Hippocampal formation (tissue), 2 donors: ENCODE measurements around the gene PDE2A.

Experiments used
- DNase-seq, 2 donors: peaks; one replicate each; lab custom pipeline; 2025; lab: John Stamatoyannopoulos, UW

Gene PDE2A

DNA sequence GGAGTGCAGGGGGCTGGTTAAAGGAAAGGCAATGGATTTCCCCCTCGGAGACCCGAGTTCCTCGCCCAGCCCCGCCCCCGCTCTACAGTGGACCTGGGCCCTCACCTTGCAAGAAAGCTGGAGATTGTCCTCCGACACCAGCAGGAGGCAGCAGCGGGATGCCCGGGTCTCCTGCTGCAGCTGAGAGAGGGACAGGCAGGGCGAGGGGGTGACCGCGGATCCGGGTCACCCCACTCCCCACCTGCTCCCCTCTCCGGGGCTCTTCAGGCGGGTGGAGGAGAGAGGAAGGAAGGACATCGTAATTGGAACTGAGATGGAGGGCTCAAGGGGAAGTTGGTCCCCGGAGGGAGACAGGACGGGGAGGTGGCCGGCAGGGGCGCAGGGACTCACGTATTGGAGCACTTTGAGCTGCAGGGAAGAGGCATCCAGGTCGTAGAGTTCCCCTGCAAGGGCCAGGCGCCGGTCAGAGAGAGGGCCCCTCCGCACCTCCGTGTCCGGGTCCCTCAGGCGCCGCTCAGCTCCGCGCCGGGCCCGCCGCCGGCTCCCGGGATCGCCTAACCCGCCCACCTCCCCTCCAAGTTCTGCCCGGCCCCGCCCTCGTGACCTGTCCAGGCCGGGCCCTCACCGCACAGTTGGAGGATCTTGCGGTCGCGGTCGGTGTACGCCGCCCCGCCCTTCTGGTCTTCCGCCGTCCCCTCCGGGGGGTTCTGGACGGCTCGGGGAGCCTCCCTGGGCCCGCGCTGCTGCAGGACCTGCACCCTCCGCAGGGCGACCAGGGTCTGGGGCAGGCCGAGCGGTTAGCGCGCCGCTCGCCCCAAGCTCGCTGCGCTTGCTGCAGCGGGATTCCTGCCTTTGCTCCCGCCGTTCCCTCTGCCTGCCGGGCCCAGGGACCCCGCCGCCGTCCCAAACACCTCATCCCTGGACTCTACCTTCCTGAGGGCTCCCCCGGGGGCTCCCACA, 84.1 kb downstream of the PDE2A start:
- peak in 1 of 2 donors; percentile 26 for DNase-seq

DNA sequence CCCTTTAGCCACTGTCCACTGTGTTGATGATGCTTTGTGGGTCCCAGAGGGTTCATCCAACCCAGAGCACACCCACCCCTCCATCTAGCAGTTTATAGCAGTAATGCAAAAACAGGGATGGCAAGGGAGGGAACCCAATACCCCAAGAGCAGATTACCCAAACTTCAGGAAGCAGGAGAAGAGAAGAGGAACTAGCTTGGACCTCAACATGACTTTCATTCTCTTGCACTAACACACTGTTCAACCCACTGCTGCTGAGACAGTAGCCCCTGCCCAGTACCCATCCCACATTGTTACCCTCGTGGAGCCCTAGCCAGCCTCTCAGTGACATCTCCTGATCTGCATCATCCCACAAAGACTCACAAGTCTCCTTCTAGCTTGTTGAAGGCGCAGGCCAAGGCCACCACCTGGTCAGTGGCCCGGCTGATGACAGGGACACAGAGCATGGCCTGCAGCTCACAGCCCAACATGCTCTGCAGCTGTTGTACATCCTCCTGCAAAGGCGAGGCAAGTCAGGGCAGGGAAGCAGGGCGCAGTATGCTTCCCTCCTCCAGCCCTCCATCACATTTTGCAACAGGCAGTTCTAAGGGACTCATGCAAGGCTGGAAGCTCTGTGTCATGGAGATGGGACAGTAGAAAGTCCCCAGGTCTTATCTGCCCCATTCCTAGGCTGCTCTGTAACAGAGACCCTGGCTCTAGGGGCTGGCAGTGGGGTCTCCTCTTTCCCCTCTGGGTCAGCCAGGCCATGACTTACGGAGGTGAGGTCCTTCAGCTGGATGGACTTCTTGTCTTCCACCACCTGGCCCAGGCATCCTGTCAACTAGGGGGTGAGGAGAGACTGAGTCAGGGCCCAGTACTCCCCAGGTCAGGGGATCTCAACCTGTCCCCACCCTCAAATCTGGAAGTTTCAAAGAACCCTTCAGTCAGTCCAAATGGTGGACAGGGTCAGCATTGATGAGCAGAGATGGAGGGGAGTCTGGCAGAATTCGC, 85.5 kb downstream of the PDE2A start:
- DNase-seq, result no peak

DNA sequence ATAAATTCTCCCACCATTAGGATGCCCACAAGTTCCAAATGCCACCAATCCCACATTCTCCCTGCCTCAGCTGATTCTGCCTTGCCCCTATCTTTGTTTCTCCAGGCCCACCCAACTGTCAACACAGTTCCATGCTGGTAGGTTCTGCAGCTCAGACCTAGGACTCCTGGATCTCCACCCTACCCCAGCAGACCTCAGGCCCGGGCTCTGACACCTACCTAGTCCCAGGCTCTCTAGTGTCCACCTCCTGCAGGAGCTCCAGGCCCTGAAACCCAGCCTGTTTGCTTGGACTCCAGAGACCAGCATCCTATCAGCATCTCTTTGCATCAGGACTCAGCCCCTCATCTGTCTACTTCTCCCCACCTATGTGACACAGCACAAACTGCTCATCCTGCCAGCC, 86.5 kb downstream of the PDE2A start:
- no peak for DNase-seq

DNA sequence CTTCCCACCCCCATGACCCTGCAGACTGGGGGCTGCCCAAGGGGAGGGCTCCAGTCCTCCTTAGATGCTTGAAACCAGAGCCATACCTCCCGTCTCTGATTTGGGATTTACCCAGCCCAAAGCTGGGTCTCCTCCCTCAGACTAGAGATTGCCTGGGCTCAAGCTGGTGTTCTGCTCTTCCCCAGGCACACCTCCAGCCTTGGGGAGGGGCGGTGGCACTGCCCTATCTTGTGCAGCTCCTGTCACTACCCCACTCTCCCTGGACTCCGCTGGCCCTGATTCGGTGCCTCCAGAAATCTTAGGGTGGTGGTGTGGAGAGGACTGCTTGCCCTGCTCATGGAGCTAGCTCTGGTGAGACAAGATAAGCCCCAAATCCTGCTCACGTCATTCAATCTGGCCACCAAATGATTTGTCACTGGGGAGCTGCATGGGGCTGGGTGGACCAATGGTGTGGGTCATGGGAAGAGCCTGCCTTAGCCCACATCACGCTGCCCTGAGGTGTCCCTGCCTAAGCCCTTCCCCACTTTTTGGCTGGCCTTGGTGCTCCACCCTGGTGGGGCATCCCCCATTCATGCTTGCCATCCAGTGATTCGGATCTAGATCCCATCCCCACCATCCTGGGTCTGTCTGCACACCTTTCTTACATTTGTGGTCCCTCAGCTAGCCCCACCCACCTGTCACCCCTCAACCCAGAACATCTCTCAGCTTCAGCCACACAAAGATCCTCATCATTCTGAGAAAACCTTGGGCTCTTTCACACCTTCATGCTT, 87.7 kb downstream of the PDE2A start:
- no peak for DNase-seq

DNA sequence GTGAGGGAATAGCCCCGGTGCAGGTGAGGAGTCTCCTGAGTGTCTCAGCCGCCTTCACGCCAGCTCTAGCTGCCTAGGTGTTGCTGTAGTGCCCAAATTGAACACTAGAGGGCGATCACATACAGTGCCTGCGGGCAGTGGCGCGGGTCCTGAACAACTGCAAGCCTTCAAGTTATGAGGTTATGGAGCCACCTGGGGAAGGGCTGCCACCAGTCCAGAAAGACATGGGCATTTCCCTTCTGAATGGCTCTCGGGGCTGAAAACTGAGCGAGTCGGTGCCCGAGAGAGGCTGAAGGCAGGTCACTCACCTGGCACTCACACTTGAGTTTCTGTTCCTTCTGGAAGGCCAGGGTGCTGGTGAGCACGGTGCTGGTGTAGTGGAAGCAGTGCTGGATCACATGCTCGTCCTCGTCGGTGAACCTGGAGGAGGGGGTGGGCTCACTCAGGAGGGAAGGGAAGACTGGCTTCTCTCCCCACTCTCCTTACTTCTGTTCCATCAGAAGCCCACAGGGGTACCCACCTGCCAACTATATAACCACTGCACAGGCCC, 88.4 kb downstream of the PDE2A start:
- peak; percentile 18 to 37 for DNase-seq

DNA sequence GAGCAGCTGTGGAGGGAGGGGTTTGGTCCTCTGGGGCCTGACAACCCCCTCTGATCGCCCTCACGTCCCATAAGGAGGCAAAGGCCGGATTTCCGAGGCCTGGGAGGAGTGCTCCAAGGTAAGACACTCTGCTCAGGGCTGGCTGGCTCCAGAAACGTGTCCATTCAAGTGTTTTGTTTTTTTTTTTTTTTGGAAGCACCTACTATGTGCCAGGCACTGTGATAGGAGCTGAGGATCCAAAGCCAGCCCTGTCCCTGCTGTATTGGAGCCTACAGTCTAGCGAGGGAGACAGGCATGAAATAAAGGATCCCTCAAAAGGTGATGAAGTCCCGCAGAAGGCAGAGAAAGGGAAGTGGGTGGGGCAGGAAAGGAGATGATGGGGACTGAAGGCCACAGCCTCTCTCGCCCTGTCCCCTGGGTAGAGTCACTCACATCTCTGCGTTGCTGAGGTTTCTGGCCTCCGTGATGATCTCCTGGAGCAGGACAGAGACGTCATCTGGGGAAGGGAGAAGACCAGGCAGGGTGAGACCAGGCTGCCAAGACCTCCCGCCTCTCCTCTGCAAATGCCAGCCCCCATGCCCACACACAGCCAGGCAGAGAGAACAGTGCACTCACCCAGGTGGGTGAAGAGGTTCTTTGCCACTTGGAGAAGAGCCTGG, 89.2 kb downstream of the PDE2A start:
- DNase-seq, result no peak

DNA sequence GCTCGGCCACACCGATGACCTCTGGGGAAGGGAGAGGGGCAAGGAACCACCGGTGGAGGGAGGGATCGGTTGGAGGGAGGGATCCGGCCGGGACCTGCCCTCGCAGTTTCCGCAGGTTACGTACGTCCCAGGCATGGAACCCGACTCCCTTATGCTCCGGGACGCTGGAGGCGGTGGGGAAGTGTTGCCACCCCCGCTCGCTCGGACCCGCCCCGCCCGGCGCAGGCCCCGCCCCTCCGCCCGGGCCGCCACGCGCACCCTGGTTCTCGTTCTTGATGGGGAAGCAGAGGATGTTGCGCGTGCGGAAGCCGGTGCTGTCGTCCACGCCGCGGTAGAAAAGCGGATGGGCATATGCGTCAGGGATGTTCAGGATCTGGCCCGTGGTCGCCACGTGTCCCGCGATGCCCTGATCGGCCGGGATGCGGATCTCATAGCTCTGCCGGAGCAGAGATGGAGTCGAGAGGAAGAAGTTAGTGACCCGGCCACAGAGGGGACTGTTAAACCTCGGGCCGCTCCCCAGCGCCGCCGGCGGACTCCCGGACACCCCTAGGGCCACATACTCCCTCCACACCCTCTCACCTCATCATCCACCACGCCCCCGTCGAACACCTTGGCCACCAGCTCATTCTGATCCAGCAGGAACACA, 89.8 kb downstream of the PDE2A start:
- no peak for DNase-seq

DNA sequence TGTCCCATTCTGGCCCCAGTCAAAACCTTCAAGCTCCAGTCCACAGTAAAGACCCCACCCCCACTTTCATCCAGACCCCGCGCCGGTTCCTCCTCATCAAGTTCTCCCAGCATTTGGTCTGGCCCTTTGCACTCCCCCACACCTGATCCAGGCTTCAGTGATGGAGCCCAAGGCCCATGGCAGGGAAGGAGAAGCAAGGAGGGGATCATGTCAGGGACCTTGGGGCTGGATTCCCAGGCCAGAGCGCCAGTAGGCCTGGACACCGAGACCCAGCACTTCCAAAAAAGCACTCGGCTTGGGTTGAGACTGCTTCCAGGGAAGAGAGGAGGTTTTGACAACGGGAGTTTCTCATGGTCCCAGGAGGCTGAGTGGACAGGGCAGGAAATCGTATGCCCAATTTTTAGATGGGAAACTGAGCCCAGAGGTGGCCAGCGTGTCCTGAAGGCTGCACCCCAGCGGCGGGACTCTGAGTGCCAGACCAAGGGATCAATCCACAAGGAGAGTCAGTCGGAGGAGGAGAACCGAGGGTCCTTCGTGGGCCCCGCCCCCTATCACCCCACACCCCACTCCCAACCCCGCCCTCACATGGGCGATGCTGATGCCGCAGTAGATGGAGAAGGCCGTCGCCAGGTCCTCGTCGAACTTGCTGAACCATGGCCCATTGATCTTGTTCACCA, 90.5 kb downstream of the PDE2A start:
- no peak for DNase-seq

DNA sequence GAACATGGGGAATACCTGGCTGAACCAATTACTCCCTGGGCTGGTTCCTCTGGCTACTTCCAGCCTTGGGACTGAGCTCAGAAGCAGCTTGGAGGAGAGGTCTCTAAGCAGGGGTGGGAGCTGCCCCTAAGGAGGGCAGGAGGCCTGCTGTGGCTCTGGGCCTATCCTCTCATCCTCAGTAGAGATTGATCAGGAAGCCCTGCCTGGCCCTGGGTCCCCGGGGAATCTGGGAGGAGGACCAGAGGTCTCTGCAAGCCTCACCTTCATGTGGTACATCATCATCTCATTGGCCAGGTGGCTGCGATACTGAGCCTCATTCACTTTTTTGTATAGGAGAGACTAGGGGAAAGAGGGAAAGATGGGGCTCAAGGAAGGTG, 91.1 kb downstream of the PDE2A start:
- DNase-seq, result no peak

DNA sequence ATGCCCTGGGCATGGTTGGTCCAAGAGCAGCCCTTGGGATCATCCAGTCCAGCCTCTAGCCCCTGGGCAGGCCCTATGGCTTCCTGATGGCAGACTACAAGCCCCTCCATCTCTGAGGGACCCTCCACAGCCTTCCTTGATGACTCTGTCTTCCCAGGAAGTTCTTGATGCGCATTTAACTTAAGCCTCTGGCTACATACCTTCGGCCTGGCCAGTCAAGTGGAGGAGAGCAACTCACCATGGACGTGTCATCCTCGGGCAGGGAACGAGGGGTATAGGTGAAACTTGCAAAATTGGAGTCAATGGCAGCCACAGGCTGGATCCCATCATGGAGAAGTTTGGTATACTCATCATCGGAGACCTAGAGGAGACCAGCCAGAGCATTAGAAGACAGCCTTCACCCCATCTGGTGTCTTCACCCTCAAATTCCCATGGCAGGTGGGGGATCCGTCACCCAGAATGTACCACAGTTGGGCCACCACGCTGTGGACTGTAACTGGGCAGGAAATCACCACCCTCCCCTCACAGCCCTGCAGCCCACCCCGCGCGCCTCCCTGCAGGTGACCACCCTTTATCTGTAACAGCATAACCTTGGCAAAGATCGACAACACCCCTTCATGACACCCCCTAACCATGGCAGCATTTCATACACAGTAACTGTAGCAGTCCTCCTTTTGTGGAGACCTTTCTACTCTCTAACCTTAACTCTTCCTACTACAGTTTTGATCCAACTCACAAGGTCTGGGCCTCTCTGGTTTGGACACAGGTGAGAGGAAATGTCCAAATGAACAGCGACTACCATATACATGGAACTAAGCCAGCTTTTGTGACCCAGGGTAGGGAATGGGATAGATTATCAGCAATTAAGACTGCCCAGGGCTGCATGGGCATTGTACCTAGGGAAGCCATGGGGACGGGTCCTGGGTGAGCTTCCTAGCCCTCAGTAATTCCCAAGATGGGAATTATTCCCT, 91.7 kb downstream of the PDE2A start:
- DNase-seq, result no peak

DNA sequence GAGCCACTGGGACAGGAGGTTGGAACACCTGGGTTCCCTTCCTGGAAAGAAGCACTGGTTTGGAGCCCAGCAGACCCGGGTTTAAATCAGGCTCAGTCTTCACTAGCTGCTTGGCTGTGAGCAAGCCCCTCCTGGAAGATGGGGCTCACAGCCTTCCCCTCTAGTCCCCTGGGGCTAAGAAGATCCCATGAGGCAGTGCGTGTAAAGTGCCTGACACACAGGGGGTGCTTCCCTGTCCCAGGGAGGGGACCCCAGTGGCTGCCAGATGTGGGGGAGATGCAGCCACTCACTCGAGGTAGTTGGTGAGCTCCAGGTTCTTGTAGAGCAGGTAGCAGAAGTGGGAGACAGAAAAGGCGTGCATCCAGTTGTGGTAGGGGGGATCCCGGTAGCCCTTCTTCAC, 93.2 kb downstream of the PDE2A start:
- DNase-seq, result no peak

DNA sequence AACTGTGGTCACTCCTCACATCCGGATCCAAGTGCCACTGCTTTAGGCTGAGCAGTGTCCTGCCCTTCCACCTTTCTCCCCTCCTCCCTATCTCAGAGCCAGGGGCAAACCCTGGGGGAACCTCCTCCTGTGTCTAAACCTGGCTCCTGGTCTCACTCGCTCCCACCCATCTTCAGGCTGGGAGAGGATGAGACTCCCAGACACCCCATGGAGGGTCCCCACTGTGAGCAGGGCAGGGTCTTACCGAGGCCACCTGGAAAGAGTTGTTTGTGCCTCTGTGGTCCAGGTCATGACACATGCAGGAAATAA, 93.6 kb downstream of the PDE2A start:
- DNase-seq, result no peak

DNA sequence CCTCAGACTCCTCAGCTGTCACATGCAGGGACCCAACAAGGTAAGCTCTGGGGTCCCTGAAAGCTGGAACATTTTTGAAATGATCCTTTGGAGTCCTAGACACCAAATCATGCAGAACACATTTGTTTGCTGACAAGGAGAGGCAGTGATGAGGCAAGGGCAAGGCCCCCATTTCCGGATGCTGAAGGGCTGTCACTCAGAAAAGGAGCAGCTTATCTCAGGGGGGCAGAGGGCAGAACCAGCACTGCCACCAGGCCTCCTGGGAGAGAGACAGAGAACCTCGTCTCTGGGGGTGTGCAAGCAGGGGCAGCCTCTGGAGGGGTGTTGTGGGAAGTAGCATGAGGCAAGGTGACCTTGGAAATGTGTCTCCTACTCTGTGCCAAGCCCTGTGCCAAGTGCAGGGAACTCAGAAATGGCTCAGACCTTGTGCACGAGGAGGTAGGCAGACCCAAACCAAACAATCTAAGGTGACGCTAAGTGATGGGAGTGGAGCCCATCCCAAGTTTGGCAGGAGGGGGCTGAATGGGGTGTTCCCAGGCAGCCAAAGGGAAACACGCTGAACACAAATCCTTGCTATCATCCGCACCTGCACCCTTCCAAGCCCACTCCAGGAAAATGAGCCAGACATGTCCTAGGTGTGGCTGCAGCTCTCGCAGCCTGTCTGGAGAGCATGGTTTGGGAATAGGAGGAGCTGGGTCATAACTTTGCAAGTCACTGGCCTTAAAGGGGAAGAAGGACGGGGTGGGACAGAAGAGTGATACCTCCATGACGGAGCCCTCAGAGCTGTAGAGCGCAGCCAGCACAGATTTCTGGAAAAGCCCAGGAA, 94.2 kb downstream of the PDE2A start:
- no peak for DNase-seq

DNA sequence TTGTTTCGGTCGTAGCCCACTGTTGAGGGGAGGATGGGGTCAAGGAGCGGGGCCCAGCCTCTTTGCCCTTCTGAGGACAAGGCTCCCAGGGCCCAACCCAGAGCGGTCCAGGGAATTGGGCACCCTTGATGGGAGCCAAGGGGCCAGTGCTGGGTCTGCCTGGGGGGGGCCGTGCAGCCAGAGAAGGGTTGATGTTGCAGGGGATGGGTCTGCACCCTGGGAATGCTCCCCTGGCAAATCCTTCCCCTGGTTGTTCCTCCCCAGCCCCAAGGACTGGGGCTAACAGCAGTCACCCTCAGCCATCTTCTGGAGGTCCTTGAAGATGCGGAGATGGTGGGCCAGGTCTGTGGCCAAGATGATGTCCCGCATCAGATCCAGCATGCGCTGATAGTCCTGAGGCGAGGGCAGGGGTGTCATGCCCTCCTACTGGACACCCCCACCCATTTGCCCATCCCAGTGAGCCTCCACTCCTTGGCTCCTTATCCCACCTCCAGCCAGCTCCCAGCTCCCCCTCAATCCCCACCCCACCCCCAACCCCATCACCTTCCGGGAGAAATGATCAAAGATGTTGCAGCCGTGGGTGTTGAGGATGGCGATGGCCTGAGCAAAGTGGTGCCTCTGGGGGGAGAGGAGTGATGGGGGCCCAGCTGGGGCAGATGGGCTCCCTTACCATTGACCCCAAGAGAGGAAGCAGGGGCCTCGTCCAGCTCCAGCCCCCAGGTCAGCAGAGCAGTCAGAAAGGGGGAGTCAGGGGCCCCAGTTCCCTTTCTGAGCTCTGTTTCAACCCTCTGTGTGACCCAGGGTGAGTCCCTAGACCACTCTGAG, 95.0 kb downstream of the PDE2A start:
- DNase-seq, result no peak

DNA sequence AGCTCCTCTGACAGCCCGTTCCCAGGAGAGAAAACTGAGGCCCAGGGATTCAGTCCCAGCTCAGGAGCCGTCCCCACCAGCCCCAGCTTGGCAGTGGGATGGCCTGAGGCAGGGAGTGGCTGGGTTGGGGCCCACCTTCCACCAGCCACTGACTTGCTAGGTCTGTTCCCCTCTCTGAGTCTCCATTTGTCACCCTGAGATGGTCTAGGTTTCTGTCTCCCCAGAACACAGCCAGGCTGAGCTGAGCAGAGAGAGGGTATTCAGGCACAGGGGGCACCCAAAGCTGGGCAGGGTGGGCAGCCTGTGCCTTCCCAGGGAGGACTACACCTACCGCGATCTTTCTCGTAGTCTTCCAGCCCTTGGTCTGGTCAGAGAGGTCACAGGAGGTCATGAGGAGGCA, 95.7 kb downstream of the PDE2A start:
- no peak for DNase-seq

DNA sequence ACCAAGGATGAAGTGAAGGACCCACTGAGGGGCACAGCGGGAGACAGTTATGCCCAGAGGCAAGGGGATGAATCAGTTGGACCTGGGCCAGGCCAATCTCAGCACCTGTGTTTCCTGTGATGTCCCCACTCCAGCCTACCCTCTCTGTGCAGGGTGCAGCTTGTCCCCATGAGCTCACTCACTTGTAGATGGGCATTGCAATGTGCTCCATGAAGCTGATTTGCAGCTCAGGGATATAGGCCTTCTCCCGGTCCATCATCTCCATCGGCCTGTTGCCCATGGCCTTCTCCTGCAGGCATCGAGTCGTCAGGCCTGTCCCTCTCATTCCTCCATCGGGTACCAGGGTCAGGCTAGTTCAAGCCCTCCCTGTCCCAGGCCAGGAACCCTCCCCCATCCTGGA, 96.2 kb downstream of the PDE2A start:
- DNase-seq, result no peak

DNA sequence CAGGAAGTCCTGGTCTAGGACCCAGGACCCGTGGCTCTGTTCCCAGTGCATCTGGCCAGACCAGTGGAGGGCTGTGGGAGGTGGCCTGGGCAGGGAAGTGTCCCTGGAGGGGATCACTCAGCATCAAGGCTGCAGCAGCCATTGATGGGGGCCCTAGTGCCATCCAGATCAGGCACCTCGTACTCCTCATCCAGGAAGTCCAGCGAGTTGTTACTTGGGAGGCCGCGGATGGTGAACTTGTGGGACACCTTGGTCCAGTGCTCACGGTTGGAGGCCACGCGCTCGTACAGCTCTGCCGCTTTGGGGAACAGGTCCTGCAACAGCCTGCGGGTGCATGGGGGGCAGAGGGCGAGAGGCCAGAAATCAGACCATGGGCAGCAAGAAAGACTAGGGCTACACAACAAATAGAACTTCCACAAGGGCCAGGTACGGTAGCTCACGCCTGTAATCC, 96.9 kb downstream of the PDE2A start:
- DNase-seq, result no peak
